K562 (cell line): ENCODE results near the gene KRTAP9-3. TPM values are rescaled to one million over a fixed set of nuclear protein-coding genes. Genes with fewer than 3 reads are reported as not detected.

Experiments
- ATAC-seq: fragments of 200-7000 bp; cut with Tn5 transposase; 3 replicates; pipeline ENCODE4 v1.9.1; 2020; ENCODE audit warnings: moderate library complexity
- BruUV-seq: library from RNA; stranded (reverse); fragments of 400-500 nt; replicated peaks from 2 replicates; lab custom pipeline; 2021; lab: Mats Ljungman, UMichigan
- CTCF ChIA-PET: fragments of 300-600 bp; formaldehyde crosslinking; extraction: SDS; loops from one replicate; lab custom pipeline; 2021; ENCODE audit warnings: low intra/inter-chr PET ratio; lab: Yijun Ruan, JAX
- POLR2A ChIA-PET: fragments of 300-600, 350-650 bp; sonication (Branson Sonifier 250); formaldehyde crosslinking; extraction: SDS; loops from one replicate; lab custom pipeline; 2021; ENCODE audit warnings: antibody characterized with exemption, inconsistent platforms; lab: Yijun Ruan, JAX
- DNase-seq, 4 experiments: peaks; one replicate each; pipeline versions ENCODE4 v3.0.0 to v3.0.0-alpha.2; 2011 to 2018; ENCODE audit warnings: low spot score in 3 of 4, mixed read lengths in 3 of 4; ENCODE audit errors: extremely low read depth in 1 of 4
- FAIRE-seq: peaks from 2 replicates; lab custom pipeline; 2011; peaks lifted over from hg19 to GRCh38; lab: Jason Lieb, UNC
- H2AFZ ChIP-seq: 2 replicates; pipeline ENCODE4 v1.6.0; 2011; ENCODE audit warnings: low read depth, low read length, control low read depth, inconsistent platforms
- H3K27ac ChIP-seq: fragments of 200-600 bp; 3 replicates; pipeline ENCODE4 v1.8.0; 2011; ENCODE audit warnings: low read depth, mild to moderate bottlenecking, control low read depth, inconsistent platforms, low read length, moderate library complexity, mixed read lengths; ENCODE audit errors: extremely low read depth
- H3K27me3 ChIP-seq, 2 experiments: fragments of 300-600 bp in 1 of 2; 2 replicates in 1 of 2; 3 replicates in 1 of 2; pipeline versions ENCODE4 v1.6.0 to v1.8.0; 2011; ENCODE audit warnings: inconsistent platforms in 2 of 2, low read length in 2 of 2, mild to moderate bottlenecking in 1 of 2, mixed read lengths in 1 of 2, moderate library complexity in 1 of 2; ENCODE audit not compliant: control insufficient read depth in 2 of 2, insufficient read depth in 2 of 2
- H3K36me3 ChIP-seq: fragments of 300-600 bp; 3 replicates; pipeline ENCODE4 v1.8.0; 2011; ENCODE audit warnings: mild to moderate bottlenecking, low read length, inconsistent platforms; ENCODE audit not compliant: control insufficient read depth, insufficient read depth
- H3K4me1 ChIP-seq, 2 experiments: fragments of 200-600 bp in 1 of 2; replicated peaks in 1 of 2; 2 replicates in 1 of 2; 3 replicates in 1 of 2; pipeline versions ENCODE4 v1.5.1 to v1.8.0; 2011; ENCODE audit warnings: inconsistent platforms in 2 of 2, low read length in 2 of 2, mild to moderate bottlenecking in 1 of 2, mixed read lengths in 1 of 2, moderate library complexity in 1 of 2; ENCODE audit not compliant: control insufficient read depth in 2 of 2, insufficient read depth in 2 of 2
- H3K4me2 ChIP-seq: 2 replicates; pipeline ENCODE4 v1.6.1; 2011; ENCODE audit warnings: low read length, control low read depth, inconsistent platforms, mixed read lengths; ENCODE audit not compliant: insufficient read depth
- H3K4me3 ChIP-seq: fragments of 200-600 bp; sonication (generic), shearing (Covaris generic); 2 replicates; pipeline ENCODE4 v1.5.1; 2016; ENCODE audit warnings: control low read depth, inconsistent platforms
- H3K79me2 ChIP-seq: fragments of 200-600 bp; 3 replicates; pipeline ENCODE4 v1.8.0; 2011; ENCODE audit warnings: low read length, inconsistent platforms; ENCODE audit not compliant: control insufficient read depth, insufficient read depth
- H3K9ac ChIP-seq, 2 experiments: 2 replicates each; pipeline versions ENCODE4 v1.6.0 to v1.6.1; 2011; ENCODE audit warnings: low read depth in 2 of 2, low read length in 2 of 2, control low read depth in 1 of 2, inconsistent platforms in 1 of 2, mild to moderate bottlenecking in 1 of 2, mixed read lengths in 1 of 2; ENCODE audit not compliant: insufficient read depth in 1 of 2
- H3K9me1 ChIP-seq: one replicate; pipeline ENCODE4 v1.6.0; 2011; ENCODE audit warnings: inconsistent platforms, mild to moderate bottlenecking, low read length, moderate library complexity; ENCODE audit not compliant: control insufficient read depth, insufficient read depth
- H3K9me3 ChIP-seq: replicated peaks from 2 replicates; pipeline ENCODE4 v1.5.1; 2011; ENCODE audit warnings: low read depth, low read length, inconsistent platforms; ENCODE audit not compliant: control insufficient read depth, insufficient read depth
- H4K20me1 ChIP-seq: replicated peaks from 2 replicates; pipeline ENCODE4 v1.6.1; 2011; ENCODE audit warnings: low read length, inconsistent platforms, mixed read lengths; ENCODE audit not compliant: control insufficient read depth, insufficient read depth
- CHD7 ChIP-seq: fragments of 200-600 bp; sonication (generic); IDR thresholded peaks from one replicate; pipeline ENCODE4 v1.6.1; 2012; ENCODE audit warnings: mild to moderate bottlenecking, low read depth, low read length, inconsistent platforms
- HSF4 ChIP-seq: fragments of 250-450 bp; sonication (Bioruptor Pico); IDR thresholded peaks from 2 replicates; pipeline ENCODE4 v2.1.2; 2022; ENCODE audit warnings: mild to moderate bottlenecking, moderate library complexity, borderline replicate concordance
- RBM25 ChIP-seq: fragments of 200-400 bp; formaldehyde crosslinking; IDR thresholded peaks from 2 replicates; pipeline ENCODE4 v1.6.1; 2018; ENCODE audit warnings: low read length, low read depth, moderate library complexity; ENCODE audit not compliant: severe bottlenecking
- ZNF146 ChIP-seq: IDR thresholded peaks from one replicate; pipeline ENCODE4 v1.6.1; 2018; ENCODE audit warnings: missing compliant biosample characterization; ENCODE audit not compliant: unreplicated experiment
- WGBS: fragments of 100-300 bp; shearing (Covaris generic); methylation state at CpG from one replicate; pipeline ENCODE4 v1.1.6; 2016; ENCODE audit warnings: low coverage, mixed read lengths; ENCODE audit not compliant: insufficient coverage; ENCODE audit errors: missing lambda C conversion rate; 5-methylcytosine and 5-hydroxymethylcytosine counted together
- in situ Hi-C: fragments of 300-500 bp; cut with MboI; formaldehyde crosslinking; loops from 4 replicates; pipeline ENCODE4 v1.15.0; 2018; ENCODE audit warnings: inconsistent platforms, mixed read lengths
- intact Hi-C: fragments of 100-400 bp; cut with micrococcal nuclease; formaldehyde crosslinking; loops from 2 replicates; pipeline ENCODE4 v1.14.2; 2022
- polyA plus RNA-seq, 8 experiments: library from polyadenylated mRNA; depleted of rRNA in 4 of 8; stranded (reverse) in 5 of 8; unstranded in 3 of 8; fragments of >200 nt; fragmentation: Nextera tagmentation in 2 of 8; fragmentation: Illumina TruSeq in 1 of 8; extraction: Ambion mirVana in 2 of 8; extraction: Trizol in 1 of 8; gene quantifications; 2 replicates each; pipeline versions ENCODE4 v1.2.1 to v1.2.3, GENCODE V29; 2011 to 2014; ENCODE audit warnings: inconsistent platforms in 1 of 8, missing spikeins in 1 of 8
- total RNA-seq, 7 experiments: library from RNA; depleted of rRNA in 6 of 7; stranded (reverse); fragments of >200 nt in 6 of 7; fragmentation: Illumina TruSeq in 2 of 7; extraction: Trizol in 2 of 7; gene quantifications; 2 replicates each; pipeline versions ENCODE4 v1.2.1 to v1.2.3, GENCODE V29; 2011 to 2021; ENCODE audit warnings: low replicate concordance in 1 of 7

Gene KRTAP9-3
- total and polyA plus RNA-seq, 9 of the 15 experiments (the other 6 are each of a cell fraction or from before 2014, with no cell fraction given), result not detected

- Histone ChIP-seq H3K9me1 (no peaks in the 10 kb centered on the region), H4K20me1 (no peaks in the 10 kb centered on the region), H3K4me3 (no peak overlapping the region), H3K4me1 (no peaks in the 10 kb centered on the region; a peak in 1 of 5 replicates), H3K79me2 (no peaks in the 10 kb centered on the region), H3K4me2 (no peak overlapping the region), H3K9ac (no peak overlapping the region), H3K27ac (no peak overlapping the region), H2AFZ (no peak overlapping the region), H3K36me3 (no peaks in the 10 kb centered on the region), H3K9me3 (no peaks in the 10 kb centered on the region), H3K27me3 (peaks cover 0 to 15% of the 10 kb centered on the region in 2 experiments; a peak in 3 of 5 replicates)
- POLR2A ChIA-PET, result no interaction called here
- TF ChIP-seq ZNF146 (CRISPR knock-in tag) (peak; percentile 66), HSF4 (CRISPR knock-in tag) (no peak), RBM25 (peak; percentile 9), CHD7 (no peak)
- FAIRE-seq (no peak), ATAC-seq (no peak), DNase-seq (no peak)
- CTCF ChIA-PET, result no interaction called here
- 0% methylated on average over 1 of the region's 1 CpG for WGBS
- BruUV-seq, result no TSS peak
- intact Hi-C loops (no loop called here), in situ Hi-C loops (no loop called here)
These were observed 16.6 kb upstream of the KRTAP9-3 start for GRCh38 chr17:41215681-41216080.
